CD14-positive monocyte (primary cell): ENCODE measurements around the gene ISLR. TPM values are rescaled to one million over a fixed set of nuclear protein-coding genes. Genes with fewer than 3 reads are reported as not detected.

ENCODE experiments used
- DNase-seq, 3 donors: peaks; one replicate each; pipeline ENCODE4 v3.0.0-alpha.2; 2011 to 2022
- H2AFZ ChIP-seq: 2 replicates; pipeline ENCODE4 v1.6.0; 2012; ENCODE audit warnings: mild to moderate bottlenecking, low read depth, low read length, inconsistent platforms; ENCODE audit not compliant: insufficient read depth, poor library complexity, severe bottlenecking
- H3K27ac ChIP-seq, 2 donors: 1 replicate in 1 of 2; 2 replicates in 1 of 2; pipeline ENCODE4 v1.5.1; 2012 to 2013; ENCODE audit warnings: low read length in 2 of 2, control low read depth in 1 of 2, inconsistent platforms in 1 of 2, low read depth in 1 of 2, mild to moderate bottlenecking in 1 of 2
- H3K27me3 ChIP-seq, 2 donors: one replicate each; pipeline versions ENCODE4 v1.6.0 to v1.6.1; 2011 to 2013; ENCODE audit warnings: low read length in 2 of 2; ENCODE audit not compliant: control insufficient read depth in 2 of 2, insufficient read depth in 2 of 2
- H3K36me3 ChIP-seq, 2 donors: replicated peaks in 1 of 2; 1 replicate in 1 of 2; 2 replicates in 1 of 2; pipeline versions ENCODE4 v1.5.1 to v1.6.1; 2012 to 2013; ENCODE audit warnings: low read length in 2 of 2, control low read depth in 1 of 2, inconsistent platforms in 1 of 2, mild to moderate bottlenecking in 1 of 2; ENCODE audit not compliant: insufficient read depth in 2 of 2, control insufficient read depth in 1 of 2
- H3K4me1 ChIP-seq, 2 donors: 1 replicate in 1 of 2; 2 replicates in 1 of 2; pipeline versions ENCODE4 v1.5.1 to v1.6.1; 2012 to 2013; ENCODE audit warnings: low read length in 2 of 2, control low read depth in 1 of 2, inconsistent platforms in 1 of 2, mild to moderate bottlenecking in 1 of 2, moderate library complexity in 1 of 2; ENCODE audit not compliant: insufficient read depth in 2 of 2, control insufficient read depth in 1 of 2
- H3K4me2 ChIP-seq: replicated peaks from 2 replicates; pipeline ENCODE3; 2012; ENCODE audit warnings: low read length, moderate library complexity, mild to moderate bottlenecking; ENCODE audit not compliant: poor library complexity, severe bottlenecking; ENCODE audit errors: extremely low read depth
- H3K4me3 ChIP-seq, 3 experiments: fragments of 200-600 bp in 1 of 3; sonication (generic) in 1 of 3; replicated peaks in 1 of 3; 1 replicate in 2 of 3; 2 replicates in 1 of 3; pipeline ENCODE4 v1.5.1; 2011 to 2013; ENCODE audit warnings: low read length in 3 of 3, mild to moderate bottlenecking in 3 of 3, control low read depth in 2 of 3, low read depth in 2 of 3, inconsistent platforms in 1 of 3, moderate library complexity in 1 of 3
- H3K79me2 ChIP-seq: 2 replicates; pipeline ENCODE4 v1.6.0; 2012; ENCODE audit warnings: mild to moderate bottlenecking, control low read depth, inconsistent platforms, low read length, moderate library complexity; ENCODE audit not compliant: insufficient read depth
- H3K9ac ChIP-seq: 2 replicates; pipeline ENCODE4 v1.6.0; 2017; ENCODE audit warnings: low read length, mild to moderate bottlenecking; ENCODE audit not compliant: insufficient read depth, poor library complexity, severe bottlenecking
- H3K9me3 ChIP-seq, 2 donors: replicated peaks in 1 of 2; 1 replicate in 1 of 2; 2 replicates in 1 of 2; pipeline versions ENCODE4 v1.5.1 to v1.6.1; 2012 to 2013; ENCODE audit warnings: low read length in 2 of 2, control low read depth in 1 of 2; ENCODE audit not compliant: control insufficient read depth in 1 of 2, insufficient read depth in 1 of 2
- H4K20me1 ChIP-seq: 2 replicates; pipeline ENCODE4 v1.6.0; 2012; ENCODE audit warnings: mild to moderate bottlenecking, low read length, control low read depth, moderate library complexity; ENCODE audit not compliant: insufficient read depth
- H3K27ac Mint-ChIP-seq, 7 donors: one replicate each; pipeline ENCODE4 v1.8.0; 2020; ENCODE audit warnings: mild to moderate bottlenecking in 7 of 7, mixed read lengths in 7 of 7, moderate library complexity in 6 of 7, inconsistent platforms in 2 of 7
- H3K27me3 Mint-ChIP-seq, 3 donors: one replicate each; pipeline ENCODE4 v1.8.0; 2021 to 2022; ENCODE audit warnings: low read depth in 3 of 3, mild to moderate bottlenecking in 3 of 3, mixed read lengths in 3 of 3, moderate library complexity in 3 of 3, inconsistent platforms in 1 of 3
- H3K36me3 Mint-ChIP-seq, 2 donors: one replicate each; pipeline ENCODE4 v1.8.0; 2020; ENCODE audit warnings: mixed read lengths in 2 of 2, inconsistent platforms in 1 of 2, mild to moderate bottlenecking in 1 of 2
- H3K4me1 Mint-ChIP-seq: one replicate; pipeline ENCODE4 v1.8.0; 2020; ENCODE audit warnings: mild to moderate bottlenecking, mixed read lengths
- H3K4me3 Mint-ChIP-seq, 2 donors: one replicate each; pipeline ENCODE4 v1.8.0; 2020; ENCODE audit warnings: mild to moderate bottlenecking in 2 of 2, mixed read lengths in 2 of 2, moderate library complexity in 1 of 2
- H3K9me3 Mint-ChIP-seq, 7 donors: one replicate each; pipeline ENCODE4 v1.8.0; 2020 to 2022; ENCODE audit warnings: mixed read lengths in 7 of 7, mild to moderate bottlenecking in 6 of 7, moderate library complexity in 6 of 7, inconsistent platforms in 2 of 7
- CTCF ChIP-seq: fragments of 200-600 bp; IDR thresholded peaks from one replicate; pipeline ENCODE4 v1.8.0; 2022; ENCODE audit warnings: antibody characterized with exemption, mild to moderate bottlenecking
- WGBS: methylation state at CpG from one replicate; pipeline ENCODE4 v1.1.5; 2013; ENCODE audit warnings: missing lambda C conversion rate; ENCODE audit not compliant: insufficient coverage; 5-methylcytosine and 5-hydroxymethylcytosine counted together
- intact Hi-C, 2 donors: fragments of 100-400 bp; cut with micrococcal nuclease; formaldehyde crosslinking; loops; one replicate each; pipeline versions ENCODE4 v1.15.0 to v1.15.1; 2023
- polyA plus RNA-seq, 3 donors: library from polyadenylated mRNA; depleted of rRNA in 1 of 3; unstranded in 2 of 3; stranded (reverse) in 1 of 3; fragments of 300-500 nt in 2 of 3; fragments of >200 nt in 1 of 3; fragmentation: Illumina TruSeq in 2 of 3; gene quantifications; 1 replicate in 2 of 3; 2 replicates in 1 of 3; pipeline ENCODE4 v1.2.3, GENCODE V29; 2012 to 2021

The ISLR gene
- polyA plus RNA-seq, 3 donors: not detected

- H3K9me3 Mint-ChIP-seq: peaks cover 0 to 20% (median 8%) of the 10 kb centered on the region in 7 donors
- peaks cover 0 to 13% of the 10 kb centered on the region in 2 donors for H3K9me3 ChIP-seq
- WGBS: 60% methylated on average over 1 of the region's 2 CpGs
- peaks cover 72 to 88% (median 72%) of the 10 kb centered on the region in 3 donors for H3K27me3 Mint-ChIP-seq
- intact Hi-C loops: no loop called here
- H3K4me3 Mint-ChIP-seq: peak overlapping the region in 1 of 2 donors; percentile 77
- no peak overlapping the region for H3K27ac ChIP-seq
- H3K36me3 ChIP-seq: no peaks in the 10 kb centered on the region
- no peak overlapping the region for H3K4me3 ChIP-seq
- TF ChIP-seq CTCF: no peak
- peaks cover 4 to 6% of the 10 kb centered on the region in 2 donors for H3K36me3 Mint-ChIP-seq
- no peak for DNase-seq
- peaks cover 17% of the 10 kb centered on the region for H3K4me1 Mint-ChIP-seq
- no peaks in the 10 kb centered on the region for H3K79me2 ChIP-seq
- H3K4me1 ChIP-seq: peaks cover 5 to 8% of the 10 kb centered on the region in 2 donors
- H3K27me3 ChIP-seq: peaks cover 48 to 86% of the 10 kb centered on the region in 2 donors
- H2AFZ ChIP-seq: no peak overlapping the region
- H3K4me2 ChIP-seq: no peak overlapping the region
- H3K27ac Mint-ChIP-seq: no peak overlapping the region
- H4K20me1 ChIP-seq: no peaks in the 10 kb centered on the region
- H3K9ac ChIP-seq: no peak overlapping the region
Measured at GRCh38 chr15:74137537-74137894, 36.0 kb upstream of the ISLR start.

DNA sequence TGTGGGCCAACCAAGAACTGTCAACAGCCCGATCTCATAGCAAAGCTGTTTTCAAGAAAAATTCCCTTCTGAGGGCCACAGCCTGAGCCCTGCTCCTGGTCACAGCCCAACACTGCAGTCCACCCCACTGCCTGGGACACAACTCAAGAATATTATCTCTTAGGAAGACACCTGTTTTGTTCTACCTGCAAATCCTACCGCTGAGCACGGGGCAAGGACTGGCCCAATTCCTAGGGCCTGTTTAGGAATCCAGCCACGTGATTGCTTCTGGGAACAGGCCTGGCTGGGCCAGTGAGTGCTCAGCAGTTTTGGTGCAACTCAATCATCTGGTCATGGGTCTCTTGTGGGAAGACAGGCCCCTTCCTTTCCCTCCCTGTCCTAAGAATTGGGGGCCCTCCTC is 34.9 kb upstream of the ISLR start:
- intact Hi-C loops: no loop called here
- Histone ChIP-seq H3K79me2 (no peaks in the 10 kb centered on the region), H3K27me3 (peaks cover 47 to 78% of the 10 kb centered on the region in 2 donors), H3K9ac (no peak overlapping the region), H4K20me1 (no peaks in the 10 kb centered on the region), H3K9me3 (peaks cover 0 to 8% of the 10 kb centered on the region in 2 donors), H2AFZ (no peak overlapping the region), H3K27ac (no peak overlapping the region), H3K36me3 (no peaks in the 10 kb centered on the region), H3K4me2 (no peak overlapping the region), H3K4me3 (no peak overlapping the region), H3K4me1 (peaks cover 5 to 8% of the 10 kb centered on the region in 2 donors)
- TF ChIP-seq CTCF: no peak
- Mint-ChIP-seq H3K9me3 (peaks cover 0 to 17% (median 8%) of the 10 kb centered on the region in 7 donors), H3K4me3 (peak overlapping the region in 1 of 2 donors; percentile 77), H3K27me3 (peaks cover 61 to 82% (median 61%) of the 10 kb centered on the region in 3 donors), H3K27ac (no peak overlapping the region), H3K4me1 (peaks cover 17% of the 10 kb centered on the region), H3K36me3 (peaks cover 4 to 6% of the 10 kb centered on the region in 2 donors)
- no peak for DNase-seq
- WGBS: 98% methylated on average over 4 of the region's 4 CpGs
